Neural progenitor cell (in vitro differentiated cells): ENCODE results near the gene MARCHF3. TPM values are rescaled to one million over a fixed set of nuclear protein-coding genes. Genes with fewer than 3 reads are reported as not detected.
"Not testable (repeated sequence)": the region's sequence is repeated elsewhere in the genome, so short reads cannot be mapped to it uniquely, and the experiment has no call there.

Source experiments
- DNase-seq: peaks from one replicate; pipeline ENCODE4 v3.0.0-alpha.2; 2016; ENCODE audit warnings: low spot score
- H2AFZ ChIP-seq: fragments of 200-600 bp; sonication (generic); replicated peaks from 2 replicates; pipeline ENCODE4 v1.6.1; 2016; ENCODE audit warnings: antibody characterized with exemption
- H3F3A ChIP-seq: fragments of 200-600 bp; sonication (generic); 2 replicates; pipeline ENCODE4 v1.6.1; 2016; ENCODE audit warnings: antibody characterized with exemption, low read depth
- H3K27ac ChIP-seq: fragments of 200-600 bp; sonication (generic); 2 replicates; pipeline ENCODE4 v1.5.1; 2016; ENCODE audit warnings: mild to moderate bottlenecking
- H3K27me3 ChIP-seq: fragments of 200-600 bp; sonication (generic); 2 replicates; pipeline ENCODE4 v1.6.1; 2016; ENCODE audit warnings: mild to moderate bottlenecking, moderate library complexity
- H3K36me3 ChIP-seq: fragments of 200-600 bp; sonication (generic); 2 replicates; pipeline ENCODE4 v1.5.1; 2016
- H3K4me1 ChIP-seq: fragments of 200-600 bp; sonication (generic); 2 replicates; pipeline ENCODE4 v1.6.1; 2016; ENCODE audit warnings: mixed run types
- H3K4me2 ChIP-seq: fragments of 200-600 bp; sonication (generic); 2 replicates; pipeline ENCODE4 v1.6.1; 2016
- H3K4me3 ChIP-seq: fragments of 200-600 bp; sonication (generic); 2 replicates; pipeline ENCODE4 v1.5.1; 2016
- H3K79me2 ChIP-seq: fragments of 200-600 bp; sonication (generic); 2 replicates; pipeline ENCODE4 v1.6.1; 2016; ENCODE audit warnings: low read depth
- H3K9ac ChIP-seq: fragments of 200-600 bp; sonication (generic); 2 replicates; pipeline ENCODE4 v1.6.1; 2016
- H3K9me3 ChIP-seq: fragments of 200-600 bp; sonication (generic); 2 replicates; pipeline ENCODE4 v1.5.1; 2016; ENCODE audit warnings: low read depth
- H4K20me1 ChIP-seq: fragments of 200-600 bp; sonication (generic); 2 replicates; pipeline ENCODE4 v1.6.1; 2016; ENCODE audit warnings: low read depth
- H3K27ac Mint-ChIP-seq: 3 replicates; pipeline ENCODE4 v1.8.0; 2021; ENCODE audit warnings: mixed read lengths
- H3K27me3 Mint-ChIP-seq: 2 replicates; pipeline ENCODE4 v1.8.0; 2022; ENCODE audit warnings: low read depth, mild to moderate bottlenecking, inconsistent platforms, moderate library complexity, mixed read lengths; ENCODE audit not compliant: insufficient read depth
- H3K36me3 Mint-ChIP-seq: 3 replicates; pipeline ENCODE4 v1.8.0; 2021; ENCODE audit warnings: mixed read lengths
- H3K4me1 Mint-ChIP-seq: 3 replicates; pipeline ENCODE4 v1.8.0; 2021; ENCODE audit warnings: mixed read lengths
- H3K4me3 Mint-ChIP-seq: 3 replicates; pipeline ENCODE4 v1.8.0; 2021; ENCODE audit warnings: mild to moderate bottlenecking, moderate library complexity, mixed read lengths
- H3K9me3 Mint-ChIP-seq: 3 replicates; pipeline ENCODE4 v1.8.0; 2020; ENCODE audit warnings: mixed read lengths
- EZH2 ChIP-seq: fragments of 200-600 bp; sonication (generic); IDR thresholded peaks from 2 replicates; pipeline ENCODE4 v1.6.1; 2017; ENCODE audit warnings: antibody characterized with exemption, mild to moderate bottlenecking, moderate library complexity
- EZH2phosphoT487 ChIP-seq: fragments of 200-600 bp; sonication (generic); IDR thresholded peaks from 2 replicates; pipeline ENCODE4 v1.6.1; 2017; ENCODE audit warnings: antibody characterized with exemption
- total RNA-seq: library from RNA; depleted of rRNA; stranded (reverse); fragments of >200 nt; gene quantifications from 2 replicates; pipeline ENCODE4 v1.2.3, GENCODE V29; 2015; ENCODE audit warnings: low replicate concordance
- TF ChIP-seq, protein P1 (sequence below): fragments of 200-600 bp; sonication (generic); IDR thresholded peaks from 2 replicates; pipeline ENCODE4 v1.5.1; 2017; ENCODE audit warnings: antibody characterized with exemption, mild to moderate bottlenecking

The MARCHF3 gene
- total RNA-seq, 1 donor from 2014 or later = 6.1 TPM

DNA sequence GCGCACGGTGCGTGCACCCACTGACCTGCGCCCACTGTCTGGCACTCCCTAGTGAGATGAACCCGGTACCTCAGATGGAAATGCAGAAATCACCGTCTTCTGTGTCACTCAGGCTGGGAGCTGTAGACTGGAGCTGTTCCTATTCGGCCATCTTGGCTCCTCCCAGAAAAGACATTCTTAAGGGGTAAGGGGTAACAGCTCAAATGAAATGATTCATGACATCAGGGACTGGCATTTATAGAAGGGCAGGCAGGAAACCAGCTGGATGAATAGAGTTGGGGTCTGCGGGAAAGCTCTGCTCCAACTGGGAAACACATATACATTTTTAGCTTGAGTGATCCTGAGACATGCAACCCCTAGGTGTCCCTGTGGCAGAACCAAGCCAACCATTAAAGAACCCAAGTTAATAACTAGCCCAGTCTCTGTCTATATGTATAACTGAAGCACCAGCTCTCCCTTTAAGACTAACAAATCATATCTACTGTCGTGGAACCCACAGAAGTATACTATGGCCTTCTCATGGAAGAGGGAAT, 134.1 kb downstream of the MARCHF3 start:
- Histone ChIP-seq H3K4me2 (no peak overlapping the region), H2AFZ (peak overlapping the region; percentile 26), H3K27me3 (no peaks in the 10 kb centered on the region), H3K79me2 (no peaks in the 10 kb centered on the region), H3F3A (no peaks in the 10 kb centered on the region), H3K9me3 (no peaks in the 10 kb centered on the region), H3K4me1 (peaks cover 5% of the 10 kb centered on the region), H3K4me3 (no peak overlapping the region), H4K20me1 (no peaks in the 10 kb centered on the region), H3K27ac (no peak overlapping the region), H3K9ac (no peak overlapping the region), H3K36me3 (no peaks in the 10 kb centered on the region)
- TF ChIP-seq EZH2 (no peak), EZH2phosphoT487 (no peak)
- TF ChIP-seq, protein P1, sequence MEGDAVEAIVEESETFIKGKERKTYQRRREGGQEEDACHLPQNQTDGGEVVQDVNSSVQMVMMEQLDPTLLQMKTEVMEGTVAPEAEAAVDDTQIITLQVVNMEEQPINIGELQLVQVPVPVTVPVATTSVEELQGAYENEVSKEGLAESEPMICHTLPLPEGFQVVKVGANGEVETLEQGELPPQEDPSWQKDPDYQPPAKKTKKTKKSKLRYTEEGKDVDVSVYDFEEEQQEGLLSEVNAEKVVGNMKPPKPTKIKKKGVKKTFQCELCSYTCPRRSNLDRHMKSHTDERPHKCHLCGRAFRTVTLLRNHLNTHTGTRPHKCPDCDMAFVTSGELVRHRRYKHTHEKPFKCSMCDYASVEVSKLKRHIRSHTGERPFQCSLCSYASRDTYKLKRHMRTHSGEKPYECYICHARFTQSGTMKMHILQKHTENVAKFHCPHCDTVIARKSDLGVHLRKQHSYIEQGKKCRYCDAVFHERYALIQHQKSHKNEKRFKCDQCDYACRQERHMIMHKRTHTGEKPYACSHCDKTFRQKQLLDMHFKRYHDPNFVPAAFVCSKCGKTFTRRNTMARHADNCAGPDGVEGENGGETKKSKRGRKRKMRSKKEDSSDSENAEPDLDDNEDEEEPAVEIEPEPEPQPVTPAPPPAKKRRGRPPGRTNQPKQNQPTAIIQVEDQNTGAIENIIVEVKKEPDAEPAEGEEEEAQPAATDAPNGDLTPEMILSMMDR = no peak
- Mint-ChIP-seq H3K27ac (no peak overlapping the region), H3K4me3 (no peak overlapping the region), H3K9me3 (peaks cover 9% of the 10 kb centered on the region), H3K36me3 (peaks cover 3% of the 10 kb centered on the region), H3K27me3 (peaks cover 4% of the 10 kb centered on the region), H3K4me1 (peaks cover 1% of the 10 kb centered on the region)
- no peak for DNase-seq

DNA sequence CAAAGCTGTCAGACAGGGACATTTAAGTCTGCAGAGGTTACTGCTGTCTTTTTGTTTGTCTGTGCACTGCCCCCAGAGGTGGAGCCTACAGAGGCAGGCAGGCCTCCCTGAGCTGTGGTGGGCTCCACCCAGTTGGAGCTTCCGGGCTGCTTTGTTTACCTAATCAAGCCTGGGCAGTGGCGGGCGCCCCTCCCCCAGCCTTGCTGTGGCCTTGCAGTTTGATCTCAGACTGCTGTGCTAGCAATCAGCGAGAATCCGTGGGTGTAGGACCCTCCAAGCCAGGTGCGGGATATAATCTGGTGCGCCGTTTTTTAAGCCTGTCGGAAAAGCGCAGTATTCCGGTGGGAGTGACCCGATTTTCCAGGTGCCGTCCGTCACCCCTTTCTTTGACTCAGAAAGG, 134.6 kb downstream of the MARCHF3 start:
- not testable (repeated sequence) for H3K27me3 ChIP-seq, H3K27me3 Mint-ChIP-seq, H3K79me2 ChIP-seq, H3K36me3 ChIP-seq, H3K27ac ChIP-seq, H3K4me1 Mint-ChIP-seq, H3K4me3 Mint-ChIP-seq, H4K20me1 ChIP-seq, H3K4me1 ChIP-seq, H3F3A ChIP-seq, H3K9ac ChIP-seq, H3K36me3 Mint-ChIP-seq, H3K9me3 Mint-ChIP-seq, H3K9me3 ChIP-seq, H3K4me3 ChIP-seq, H3K4me2 ChIP-seq, H3K27ac Mint-ChIP-seq
- TF ChIP-seq, protein P1 = peak; percentile 20
- peak overlapping the region; percentile 26 for H2AFZ ChIP-seq
- DNase-seq = peak; percentile 46

DNA sequence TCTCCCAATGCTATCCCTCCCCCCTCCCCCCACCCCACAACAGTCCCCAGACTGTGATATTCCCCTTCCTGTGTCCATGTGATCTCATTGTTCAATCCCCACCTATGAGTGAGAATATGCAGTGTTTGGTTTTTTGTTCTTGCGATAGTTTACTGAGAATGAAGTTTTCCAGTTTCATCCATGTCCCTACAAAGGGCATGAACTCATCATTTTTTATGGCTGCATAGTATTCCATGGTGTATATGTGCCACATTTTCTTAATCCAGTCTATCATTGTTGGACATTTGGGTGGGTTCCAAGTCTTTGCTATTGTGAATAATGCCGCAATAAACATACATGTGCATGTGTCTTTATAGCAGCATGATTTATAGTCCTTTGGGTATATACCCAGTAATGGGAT, 139.9 kb downstream of the MARCHF3 start:
- H3K27ac Mint-ChIP-seq, H3K4me1 ChIP-seq, H3K9me3 Mint-ChIP-seq, H3K27me3 ChIP-seq, H2AFZ ChIP-seq, H3K36me3 ChIP-seq, H3F3A ChIP-seq, H3K4me3 ChIP-seq, H3K79me2 ChIP-seq, H3K27me3 Mint-ChIP-seq, H3K27ac ChIP-seq, H3K9ac ChIP-seq, H3K9me3 ChIP-seq, H3K4me1 Mint-ChIP-seq, H4K20me1 ChIP-seq, DNase-seq, H3K4me3 Mint-ChIP-seq, H3K36me3 Mint-ChIP-seq, H3K4me2 ChIP-seq: not testable (repeated sequence)

DNA sequence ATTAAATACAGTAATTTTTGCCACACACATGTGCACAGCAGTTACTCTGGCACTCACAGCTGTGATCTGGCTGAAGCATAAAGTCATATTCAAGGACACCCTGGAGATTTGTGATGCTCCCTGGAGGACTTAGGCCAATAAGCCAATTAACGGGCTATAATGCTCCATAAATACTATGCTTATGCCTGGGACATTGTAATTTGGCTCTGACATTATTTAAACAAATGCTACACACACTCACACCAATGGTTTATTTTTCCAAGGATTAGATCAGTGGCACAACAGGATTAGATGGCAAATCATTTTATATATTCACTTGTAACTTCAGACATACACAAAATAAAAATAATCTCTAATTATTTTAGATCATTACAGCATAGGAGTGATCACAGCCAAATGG, 142.2 kb downstream of the MARCHF3 start:
- TF ChIP-seq EZH2phosphoT487 (no peak), EZH2 (no peak)
- TF ChIP-seq, protein P1 = no peak
- H3K27me3 Mint-ChIP-seq = no peaks in the 10 kb centered on the region
- no peaks in the 10 kb centered on the region for H3K9me3 ChIP-seq

More for the DNA sequence above, 142.2 kb downstream of the MARCHF3 start:
- H3K9me3 Mint-ChIP-seq = no peaks in the 10 kb centered on the region
- H3K4me1 ChIP-seq = no peaks in the 10 kb centered on the region
- H4K20me1 ChIP-seq = no peaks in the 10 kb centered on the region
- H3K27ac ChIP-seq = no peak overlapping the region
- H3K4me2 ChIP-seq = no peak overlapping the region
- H3K4me1 Mint-ChIP-seq = no peaks in the 10 kb centered on the region
- no peak overlapping the region for H3K27ac Mint-ChIP-seq
- no peaks in the 10 kb centered on the region for H3K27me3 ChIP-seq
- no peaks in the 10 kb centered on the region for H3K79me2 ChIP-seq
- H3K4me3 ChIP-seq = no peak overlapping the region
- H3K36me3 ChIP-seq = no peaks in the 10 kb centered on the region
- no peak overlapping the region for H3K9ac ChIP-seq
- H3K36me3 Mint-ChIP-seq = peaks cover 3% of the 10 kb centered on the region
- no peak overlapping the region for H2AFZ ChIP-seq
- H3F3A ChIP-seq = no peaks in the 10 kb centered on the region
- no peak overlapping the region for H3K4me3 Mint-ChIP-seq
- no peak for DNase-seq
